Mucosa of descending colon (tissue), 3 donors: Measurements from ENCODE around the gene HCN2. TPM values are rescaled to one million over a fixed set of nuclear protein-coding genes. Genes with fewer than 3 reads are reported as not detected.
A peak's percentile ranks its signal among the peaks of the same experiment; 100 is the strongest.
"Not testable (repeated sequence)": the region's sequence is repeated elsewhere in the genome, so short reads cannot be mapped to it uniquely, and the experiment has no call there.

Experiments
- ATAC-seq: fragments of 200-7000 bp; cut with Tn5 transposase; one replicate; pipeline ENCODE4 v1.9.1; 2020; ENCODE audit warnings: mild to moderate bottlenecking, moderate library complexity
- DNase-seq, 3 donors: peaks; one replicate each; pipeline ENCODE4 v3.0.0-alpha.2; 2020
- H3K36me3 ChIP-seq: fragments of 200-600 bp; one replicate; pipeline ENCODE4 v1.8.0; 2021; ENCODE audit warnings: low read depth, mild to moderate bottlenecking
- H3K4me1 ChIP-seq: fragments of 200-600 bp; one replicate; pipeline ENCODE4 v1.8.0; 2021; ENCODE audit warnings: low read depth, mild to moderate bottlenecking
- H3K4me3 ChIP-seq: fragments of 200-600 bp; one replicate; pipeline ENCODE4 v1.8.0; 2021; ENCODE audit warnings: mild to moderate bottlenecking
- H3K9me3 ChIP-seq: fragments of 200-600 bp; one replicate; pipeline ENCODE4 v1.8.0; 2021; ENCODE audit warnings: mild to moderate bottlenecking
- CTCF ChIP-seq: fragments of 200-600 bp; IDR thresholded peaks from one replicate; pipeline ENCODE4 v1.8.0; 2022; ENCODE audit warnings: antibody characterized with exemption, mild to moderate bottlenecking
- intact Hi-C, 2 donors: fragments of 100-400 bp; cut with DNase I in 1 of 2; cut with micrococcal nuclease in 1 of 2; formaldehyde crosslinking; loops; one replicate each; pipeline versions ENCODE4 v1.11.0 to v1.11.1; 2022; cut with DNase I, micrococcal nuclease
- total RNA-seq, 3 donors: library from RNA; stranded (reverse); fragmentation: NEBNext Ultra II Directional in 2 of 3; extraction: Animal tissue kit (Norgen Biotek cat#: 25700) in 2 of 3; gene quantifications; one replicate each; pipeline versions ENCODE4 v1.2.1 to v1.2.4, GENCODE V29; 2021 to 2023
- donor health status: DM: no; HTN: no; CAD: no; lungs with moderate emphysema.
- donor health status: DM: no; HTN: no; CAD: no.
- donor health status: DM: no; HTN: yes; CAD: no.

Gene HCN2
- total RNA-seq, 3 donors from 2014 or later: 0.12 to 0.89 (median 0.17) TPM

- ATAC-seq (no peak), DNase-seq (no peak)
- intact Hi-C loops: no loop called here
- Histone ChIP-seq H3K4me3 (no peak overlapping the region), H3K9me3 (no peaks in the 10 kb centered on the region), H3K36me3 (peaks cover 10% of the 10 kb centered on the region), H3K4me1 (no peaks in the 10 kb centered on the region)
- TF ChIP-seq CTCF: no peak
Observed at GRCh38 chr19:617551-618246, 28.0 kb downstream of the HCN2 start.

- no peak for TF ChIP-seq CTCF
- H3K36me3 ChIP-seq: peaks cover 12% of the 10 kb centered on the region
- H3K4me3 ChIP-seq: no peak overlapping the region
- H3K9me3 ChIP-seq: no peaks in the 10 kb centered on the region
- no peaks in the 10 kb centered on the region for H3K4me1 ChIP-seq
- no peak for DNase-seq
- ATAC-seq: no peak
- intact Hi-C loops: no loop called here
Observed at GRCh38 chr19:618247-618619, 28.6 kb downstream of the HCN2 start.

GRCh38 chr19:618674-619285 is 29.1 kb downstream of the HCN2 start:
- ATAC-seq (no peak), DNase-seq (no peak)
- intact Hi-C loops: no loop called here
- Histone ChIP-seq H3K36me3 (peaks cover 12% of the 10 kb centered on the region), H3K9me3 (no peaks in the 10 kb centered on the region), H3K4me3 (no peak overlapping the region), H3K4me1 (no peaks in the 10 kb centered on the region)
- TF ChIP-seq CTCF: no peak

- DNase-seq (no peak), ATAC-seq (no peak)
- H3K4me1 ChIP-seq: no peaks in the 10 kb centered on the region
- H3K36me3 ChIP-seq: peaks cover 12% of the 10 kb centered on the region
- H3K4me3 ChIP-seq: no peak overlapping the region
- no peak for TF ChIP-seq CTCF
- intact Hi-C loops: no loop called here
- H3K9me3 ChIP-seq: no peaks in the 10 kb centered on the region
Observed at GRCh38 chr19:619286-620002, 29.8 kb downstream of the HCN2 start.

GRCh38 chr19:620166-620862 is 30.6 kb downstream of the HCN2 start:
- intact Hi-C loops: no loop called here
- no peak for TF ChIP-seq CTCF
- Histone ChIP-seq H3K4me1 (no peaks in the 10 kb centered on the region), H3K9me3 (no peaks in the 10 kb centered on the region), H3K4me3 (no peak overlapping the region), H3K36me3 (peaks cover 12% of the 10 kb centered on the region)
- no peak for DNase-seq
- no peak for ATAC-seq

- intact Hi-C loops, ATAC-seq, H3K9me3 ChIP-seq, H3K4me3 ChIP-seq, H3K4me1 ChIP-seq: not testable (repeated sequence)
- DNase-seq: peak in 1 of 3 donors; percentile 51
- H3K36me3 ChIP-seq: peaks cover 12% of the 10 kb centered on the region
Observed at GRCh38 chr19:621191-621590, 31.5 kb downstream of the HCN2 start.
